Esophagus mucosa (tissue), 1 donor: ENCODE data around the gene GFI1B. TPM values are rescaled to one million over a fixed set of nuclear protein-coding genes. Genes with fewer than 3 reads are reported as not detected.
"Not testable (repeated sequence)": the region's sequence is repeated elsewhere in the genome, so short reads cannot be mapped to it uniquely, and the experiment has no call there.

Experiments
- ATAC-seq: fragments of 200-7000 bp; cut with Tn5 transposase; one replicate; pipeline ENCODE4 v1.9.1; 2020
- total RNA-seq: library from RNA; stranded (reverse); gene quantifications from one replicate; pipeline ENCODE4 v1.2.4, GENCODE V29; 2023
- donor health status: DM: yes; HTN: yes; CAD: no.

The GFI1B gene
- total RNA-seq, 1 donor from 2014 or later: not detected

DNA sequence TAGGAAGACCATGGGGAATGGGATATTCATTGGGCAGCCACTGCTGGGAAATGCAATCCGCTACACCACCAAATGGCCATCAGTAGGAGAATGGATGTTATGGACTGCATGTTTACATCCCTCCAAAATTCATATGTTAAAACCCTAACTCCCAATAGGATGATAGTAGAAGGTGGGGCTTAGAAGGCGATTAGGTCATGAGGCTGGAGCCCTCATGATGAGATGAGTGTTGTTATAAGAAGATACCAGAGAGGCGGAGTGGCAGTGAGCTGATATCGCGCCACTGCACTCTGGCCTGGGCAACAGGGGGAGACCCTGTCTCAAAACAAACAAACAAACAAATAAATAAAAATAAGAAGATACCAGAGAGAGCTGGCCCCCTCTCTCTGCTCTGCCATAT is 36.2 kb downstream of the GFI1B start:
- no peak for ATAC-seq

DNA sequence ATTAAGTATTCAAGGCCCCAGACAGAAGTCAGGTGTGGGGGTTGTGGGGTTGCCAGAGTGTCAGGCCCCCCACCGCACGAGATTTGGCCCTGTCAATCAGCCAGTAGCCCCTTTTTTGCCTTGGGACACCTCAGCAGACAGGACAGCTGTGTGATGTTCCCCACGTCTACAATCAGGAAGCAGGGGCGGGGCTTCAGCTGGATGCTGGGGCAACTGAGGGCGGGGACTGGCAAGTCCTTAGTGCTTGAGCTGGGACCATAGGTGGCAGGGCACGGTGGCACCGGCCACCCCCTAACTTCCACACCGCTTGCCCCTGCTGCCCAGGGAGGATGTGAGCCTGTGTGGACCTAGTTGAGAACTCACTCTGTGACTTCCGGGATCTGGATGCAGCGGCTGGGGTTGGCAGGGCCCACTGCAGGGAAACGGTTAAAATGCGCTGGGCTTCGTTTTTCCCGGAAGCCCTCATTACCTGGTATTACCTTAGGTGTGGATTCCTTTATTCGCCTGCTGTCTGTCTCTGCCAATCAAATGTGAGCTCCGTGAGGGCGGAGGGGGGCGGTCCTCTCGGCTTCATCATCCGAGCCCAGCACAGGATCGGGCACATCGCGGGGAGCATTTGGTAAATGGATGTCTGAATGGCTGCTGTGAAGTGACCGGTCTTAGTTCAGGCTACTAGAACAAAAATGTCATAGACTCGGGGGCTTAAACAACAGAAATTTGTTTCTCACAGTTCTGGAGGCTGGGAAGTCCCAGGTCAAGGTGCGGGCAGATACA is 44.8 kb downstream of the GFI1B start:
- ATAC-seq: peak; percentile 26

DNA sequence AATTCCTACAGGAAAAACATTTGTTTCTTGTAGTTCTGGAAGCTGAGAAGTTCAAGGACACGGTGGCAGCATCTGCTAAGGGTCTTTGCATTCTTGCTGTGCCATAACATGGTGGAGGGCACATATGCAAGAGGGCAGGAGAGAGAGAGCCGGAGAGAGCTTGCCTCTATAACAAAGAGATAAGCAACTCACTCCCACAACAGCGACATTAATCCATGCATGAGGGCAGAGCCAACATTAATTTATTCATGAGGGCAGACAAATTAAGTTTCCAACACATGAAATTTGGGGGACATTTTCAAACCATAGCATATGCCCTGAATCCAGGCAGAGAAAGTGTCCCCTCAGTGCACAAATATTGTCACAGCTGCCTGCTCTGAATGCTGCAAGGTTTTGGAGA is 47.9 kb downstream of the GFI1B start:
- no peak for ATAC-seq

GRCh38 chr9:133027134-133027533 is 48.6 kb downstream of the GFI1B start:
- no peak for ATAC-seq

DNA sequence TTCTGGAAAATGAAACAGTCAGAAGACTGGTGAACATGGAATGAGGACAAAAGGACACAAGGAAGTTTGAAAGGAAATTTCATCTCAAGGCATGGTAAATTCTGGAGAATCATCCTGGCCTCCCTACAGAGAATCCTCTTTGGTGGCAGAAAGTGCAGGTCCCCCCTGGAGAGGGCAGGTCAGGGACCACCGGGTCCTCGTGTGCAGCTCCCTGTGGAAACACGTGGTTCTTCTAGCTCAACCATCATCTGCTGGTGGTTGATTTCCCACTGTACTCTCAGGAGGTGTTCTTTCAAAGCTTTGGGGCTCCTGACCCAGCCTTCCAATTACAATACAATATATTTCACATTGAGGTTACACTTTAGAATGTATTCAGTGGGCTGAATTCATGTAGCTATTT is 49.7 kb downstream of the GFI1B start:
- ATAC-seq: no peak

- ATAC-seq: peak; percentile 10
Measured at GRCh38 chr9:133029994-133030316, 51.5 kb downstream of the GFI1B start.

DNA sequence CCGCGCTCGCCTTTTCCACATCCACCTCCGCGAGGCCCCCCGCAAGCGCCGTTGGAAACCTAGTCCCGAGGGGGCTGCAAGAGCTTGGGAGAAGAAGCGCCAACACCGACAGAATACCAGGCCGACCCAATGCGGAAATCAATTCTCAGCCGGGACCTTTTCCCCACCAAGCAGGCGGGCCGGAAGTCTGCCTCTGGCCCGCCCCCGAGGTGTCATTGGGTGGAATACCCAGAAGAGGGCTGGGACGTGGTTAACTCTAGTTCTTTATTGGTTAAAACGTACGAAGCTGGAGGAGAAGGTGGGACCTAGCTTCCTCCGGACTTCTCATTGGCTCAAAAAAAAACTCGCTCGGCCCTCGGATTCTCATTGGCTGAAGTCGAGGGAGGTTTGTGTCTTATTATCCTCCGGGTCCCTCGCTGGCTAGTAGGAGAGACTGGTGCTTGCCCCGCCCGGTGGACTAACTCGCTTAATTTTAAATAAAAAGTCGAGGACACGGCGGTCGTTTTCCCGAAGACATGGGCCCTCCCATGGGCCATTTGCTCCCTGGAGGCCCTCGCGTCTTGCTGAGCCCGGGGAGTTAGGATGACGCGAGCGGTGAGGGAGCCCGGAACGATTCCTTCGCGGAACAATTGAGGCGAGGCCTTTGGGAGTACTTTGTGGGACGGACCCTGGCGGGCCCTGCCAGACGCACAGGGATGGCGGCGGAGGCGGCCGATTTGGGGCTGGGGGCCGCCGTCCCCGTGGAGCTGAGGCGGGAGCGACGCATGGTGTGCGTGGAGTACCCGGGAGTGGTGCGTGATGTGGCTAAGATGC is 52.0 kb downstream of the GFI1B start, which contains the start of gene GTF3C5:
Gene GTF3C5 (plus strand): TSS at position 681 of the 813 bp plus-strand sequence. CDS start 15 bp downstream, at position 696.
- ATAC-seq: peak; percentile 99

DNA sequence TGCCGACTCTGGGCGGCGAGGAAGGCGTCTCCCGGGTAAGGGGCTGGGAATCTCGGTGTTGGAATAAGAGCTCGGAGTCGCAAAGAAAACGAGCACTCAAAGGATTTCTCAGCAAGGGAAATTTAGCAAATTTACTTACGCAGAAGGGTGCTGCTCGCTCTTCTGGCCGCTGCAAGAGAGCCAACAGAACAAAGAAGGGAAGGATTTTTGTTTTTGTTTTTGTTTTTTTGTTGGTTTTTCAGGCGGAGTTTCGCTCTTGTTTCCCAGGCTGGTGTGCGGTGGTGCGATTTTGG is 52.6 kb downstream of the GFI1B start:
- no peak for ATAC-seq

GRCh38 chr9:133031496-133031911 is 53.0 kb downstream of the GFI1B start:
- ATAC-seq: no peak

DNA sequence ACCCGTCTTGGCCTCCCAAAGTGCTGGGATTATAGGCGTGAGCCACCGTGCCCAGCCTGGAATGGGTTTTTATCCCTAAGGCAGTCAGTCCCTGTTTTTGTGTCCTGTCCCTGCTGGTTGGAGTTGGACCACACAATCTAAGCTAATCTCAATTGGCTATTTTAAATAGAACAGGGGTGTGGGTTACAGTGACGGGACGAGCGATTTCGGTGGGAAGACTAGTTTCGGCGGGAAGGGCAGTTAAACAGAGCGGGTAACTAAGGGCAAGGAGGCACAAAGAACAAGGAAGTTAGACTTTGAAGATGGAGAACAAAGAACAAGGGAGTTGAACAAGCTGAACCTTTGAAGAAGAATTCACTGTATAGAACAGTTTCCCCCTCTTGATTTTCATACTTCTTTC is 53.7 kb downstream of the GFI1B start:
- ATAC-seq: no peak

- ATAC-seq: no peak
Measured at GRCh38 chr9:133035669-133036068, 57.2 kb downstream of the GFI1B start.

DNA sequence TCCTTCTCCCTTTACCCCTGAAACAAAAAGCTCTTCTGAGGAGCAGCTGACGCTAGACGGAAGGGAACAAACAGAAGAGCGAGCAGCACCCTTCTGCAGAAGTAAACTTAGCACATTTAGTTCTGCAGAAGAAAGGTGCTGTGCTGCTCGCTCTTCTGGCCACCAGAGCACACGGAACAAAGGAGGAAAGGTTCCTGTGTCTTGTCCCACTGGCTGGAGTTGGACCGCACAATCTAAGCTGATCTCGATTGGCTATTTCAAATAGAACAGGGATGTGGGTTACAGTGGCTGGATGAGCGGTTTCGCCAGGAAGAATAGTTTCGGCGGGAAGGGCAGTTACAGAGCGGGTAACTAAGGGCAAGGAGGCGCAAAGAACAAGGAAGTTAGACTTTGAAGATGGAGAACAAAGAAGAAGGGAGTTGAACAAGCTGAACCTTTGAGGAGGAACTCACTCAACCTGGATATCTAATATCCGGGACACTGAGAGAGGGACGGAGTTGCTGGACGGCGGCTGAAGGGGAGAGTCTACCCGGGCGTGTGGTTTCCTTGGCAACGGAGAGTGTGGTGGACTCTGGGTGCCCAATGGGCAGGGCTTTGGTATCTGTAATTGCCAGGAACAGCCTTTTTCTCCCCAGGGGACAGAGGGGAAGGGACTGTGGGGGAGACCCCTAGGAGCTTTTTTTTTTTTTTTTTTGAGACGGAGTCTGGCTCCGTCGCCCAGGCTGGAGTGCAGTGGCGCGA is 59.5 kb downstream of the GFI1B start:
- ATAC-seq: no peak

DNA sequence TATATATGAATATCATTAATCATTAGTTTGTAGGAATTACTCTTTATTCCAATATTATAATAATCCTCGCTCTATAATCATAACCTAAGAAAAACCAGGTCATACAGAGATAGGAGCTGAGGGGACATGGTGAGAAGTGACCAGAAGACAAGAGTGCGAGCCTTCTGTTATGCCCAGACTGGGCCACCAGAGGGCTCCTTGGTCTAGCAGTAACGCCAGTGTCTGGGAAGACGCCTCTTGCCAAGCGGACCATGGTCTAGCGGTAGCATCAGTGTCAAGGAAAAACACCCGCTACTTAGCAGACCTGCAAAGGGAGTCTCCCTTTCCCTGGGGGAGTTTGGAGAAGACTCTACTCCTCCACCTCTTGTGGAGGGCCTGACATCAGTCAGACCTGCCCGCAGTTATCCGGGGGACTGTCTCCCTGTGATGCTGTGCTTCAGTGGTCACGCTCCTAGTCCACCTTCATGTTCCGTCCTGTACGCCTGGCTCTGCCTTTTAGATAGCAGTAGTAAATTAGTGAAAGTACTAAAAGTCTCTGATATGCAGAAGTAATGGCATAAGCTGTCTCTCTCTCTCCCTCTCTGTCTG is 62.5 kb downstream of the GFI1B start:
- ATAC-seq: not testable (repeated sequence)

Other genes with a start within 250 kb of the GFI1B start
- gene AK8, start 100.4 kb upstream of the GFI1B start, total RNA-seq: 1.7 TPM
- 11.2 TPM for gene SPACA9, start 99.8 kb upstream of the GFI1B start, total RNA-seq
- gene TSC1, start 34.1 kb upstream of the GFI1B start, total RNA-seq: 22.6 TPM
- gene GTF3C5, start 52.3 kb downstream of the GFI1B start, total RNA-seq: 33.6 TPM
- 2.4 TPM for gene CEL, start 83.3 kb downstream of the GFI1B start, total RNA-seq
- gene RALGDS, start 142.5 kb downstream of the GFI1B start, total RNA-seq: 35.0 TPM
- 2.0 TPM for gene GBGT1, start 185.2 kb downstream of the GFI1B start, total RNA-seq
- gene OBP2B, start 230.6 kb downstream of the GFI1B start, total RNA-seq: not detected